GM18517 (cell line): Measurements from ENCODE around the gene LRRK1.

Experiments
- ATAC-seq: cut with Tn5 transposase; IDR thresholded peaks from one replicate; pipeline ENCODE4 v1.9.1; 2021; ENCODE audit warnings: mild to moderate bottlenecking, moderate library complexity; ENCODE audit not compliant: unreplicated experiment

LRRK1 gene

GRCh38 chr15:101001796-101002195 lies 82.6 kb downstream of the LRRK1 start:
- no peak for ATAC-seq

- ATAC-seq: no peak
Observed at GRCh38 chr15:101003081-101003480, 83.9 kb downstream of the LRRK1 start.

DNA sequence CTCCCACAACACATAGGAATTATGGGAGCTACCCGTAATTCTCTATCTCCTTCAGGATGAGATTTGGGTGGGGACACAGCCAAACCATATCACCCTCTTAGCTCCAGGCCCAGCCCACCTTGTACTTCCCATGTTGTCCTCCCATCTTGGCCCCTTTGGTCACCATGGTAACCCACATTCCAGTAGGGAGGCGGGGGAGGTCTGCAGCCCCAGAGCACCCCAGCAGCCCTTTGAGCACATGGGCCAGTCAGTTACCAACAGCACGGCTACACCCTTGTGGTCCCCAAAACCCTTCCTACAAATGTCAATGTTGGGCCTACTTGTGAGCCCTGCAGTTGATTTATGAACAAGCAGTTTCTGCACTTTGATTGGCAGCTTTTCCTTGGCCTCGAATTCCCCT lies 84.5 kb downstream of the LRRK1 start:
- ATAC-seq: no peak

DNA sequence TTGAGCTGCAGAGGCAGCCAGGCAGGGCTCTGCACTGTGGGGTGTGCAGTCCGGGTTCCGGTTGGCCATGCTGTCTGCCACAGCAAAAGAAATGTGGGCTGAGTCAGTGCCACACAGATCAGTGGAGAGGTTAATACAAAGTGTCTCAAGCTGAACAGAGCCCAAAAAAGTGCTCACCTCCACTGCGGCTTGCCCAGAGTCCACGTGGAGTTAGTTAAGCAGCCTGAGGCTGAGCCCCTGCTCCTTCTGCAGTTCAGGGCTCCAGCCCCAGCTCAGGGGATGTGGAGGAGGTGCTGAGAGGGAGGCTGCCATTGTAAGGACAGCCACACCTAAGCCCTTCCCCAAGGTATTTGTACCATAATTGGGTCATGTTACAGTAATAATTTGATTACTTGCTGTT lies 85.3 kb downstream of the LRRK1 start:
- ATAC-seq: no peak

- ATAC-seq: no peak
Observed at GRCh38 chr15:101004986-101005747, 86.0 kb downstream of the LRRK1 start.

- ATAC-seq: no peak
Observed at GRCh38 chr15:101006931-101007691, 88.0 kb downstream of the LRRK1 start.

- peak; percentile 75 for ATAC-seq
Observed at GRCh38 chr15:101008158-101009139, 89.3 kb downstream of the LRRK1 start.

DNA sequence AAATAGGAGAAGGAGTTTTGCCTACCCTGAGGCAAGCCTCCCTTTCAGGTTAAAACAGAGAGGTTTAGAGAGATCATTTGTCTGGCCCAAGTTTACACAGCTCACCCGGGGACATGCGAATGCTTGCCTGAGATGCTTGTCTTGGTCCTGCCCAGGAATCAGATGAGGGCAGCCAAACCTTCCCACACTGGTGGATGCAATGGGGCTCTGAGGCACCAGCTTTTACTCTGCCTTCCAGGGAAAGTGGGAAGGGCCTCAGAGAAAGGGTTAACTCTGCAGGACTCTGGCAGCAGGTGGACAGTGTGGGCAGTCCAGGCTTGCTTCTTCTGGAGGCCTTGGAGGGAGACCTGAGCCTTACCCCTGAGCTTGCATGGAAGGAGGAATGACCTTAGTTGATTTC lies 90.0 kb downstream of the LRRK1 start:
- ATAC-seq: no peak

GRCh38 chr15:101010781-101011180 lies 91.6 kb downstream of the LRRK1 start:
- ATAC-seq: no peak

DNA sequence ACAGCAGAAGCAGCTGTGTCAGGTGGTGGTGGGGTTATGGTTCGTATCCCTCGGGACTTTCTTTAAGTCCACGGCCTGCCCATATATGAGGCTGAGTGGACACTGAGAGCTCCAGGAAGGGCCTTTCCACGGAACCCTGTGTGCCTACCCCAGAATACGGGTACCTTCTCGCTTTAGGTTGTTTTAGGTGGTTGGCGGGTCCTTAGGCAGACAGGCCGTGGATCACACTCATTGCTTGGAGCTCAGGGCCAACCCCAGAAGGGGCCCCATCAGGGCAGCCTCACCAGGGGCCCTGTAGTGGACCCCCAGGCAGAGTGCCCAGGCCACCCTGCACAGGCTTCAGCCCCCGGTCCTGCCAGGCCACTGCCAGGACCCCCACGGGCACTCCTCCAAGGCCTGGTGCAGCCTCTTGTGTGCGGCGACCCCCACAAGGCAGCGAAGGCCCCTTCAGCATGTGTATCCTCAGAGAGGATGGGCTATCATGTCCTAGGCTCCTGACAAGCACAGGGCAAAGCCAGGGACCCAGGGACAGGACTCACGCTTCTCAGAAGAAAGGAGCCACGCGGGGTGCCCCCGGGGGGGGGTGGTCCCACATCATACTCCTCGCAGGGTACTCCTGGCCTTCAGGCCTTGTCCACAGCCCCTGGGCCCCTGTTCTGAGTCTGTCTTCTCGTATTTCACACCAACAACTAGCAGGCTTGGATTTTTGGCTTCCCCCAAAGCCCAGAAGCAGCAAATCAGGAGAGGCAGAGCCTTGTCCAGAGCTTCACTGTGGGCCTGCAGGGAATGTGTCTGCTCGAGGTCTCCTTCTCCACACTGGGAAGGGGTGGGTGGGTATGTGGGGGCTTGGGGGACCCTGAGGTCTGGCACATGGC lies 93.4 kb downstream of the LRRK1 start:
- ATAC-seq: no peak

- ATAC-seq: no peak
Observed at GRCh38 chr15:101013201-101013550, 94.0 kb downstream of the LRRK1 start.

DNA sequence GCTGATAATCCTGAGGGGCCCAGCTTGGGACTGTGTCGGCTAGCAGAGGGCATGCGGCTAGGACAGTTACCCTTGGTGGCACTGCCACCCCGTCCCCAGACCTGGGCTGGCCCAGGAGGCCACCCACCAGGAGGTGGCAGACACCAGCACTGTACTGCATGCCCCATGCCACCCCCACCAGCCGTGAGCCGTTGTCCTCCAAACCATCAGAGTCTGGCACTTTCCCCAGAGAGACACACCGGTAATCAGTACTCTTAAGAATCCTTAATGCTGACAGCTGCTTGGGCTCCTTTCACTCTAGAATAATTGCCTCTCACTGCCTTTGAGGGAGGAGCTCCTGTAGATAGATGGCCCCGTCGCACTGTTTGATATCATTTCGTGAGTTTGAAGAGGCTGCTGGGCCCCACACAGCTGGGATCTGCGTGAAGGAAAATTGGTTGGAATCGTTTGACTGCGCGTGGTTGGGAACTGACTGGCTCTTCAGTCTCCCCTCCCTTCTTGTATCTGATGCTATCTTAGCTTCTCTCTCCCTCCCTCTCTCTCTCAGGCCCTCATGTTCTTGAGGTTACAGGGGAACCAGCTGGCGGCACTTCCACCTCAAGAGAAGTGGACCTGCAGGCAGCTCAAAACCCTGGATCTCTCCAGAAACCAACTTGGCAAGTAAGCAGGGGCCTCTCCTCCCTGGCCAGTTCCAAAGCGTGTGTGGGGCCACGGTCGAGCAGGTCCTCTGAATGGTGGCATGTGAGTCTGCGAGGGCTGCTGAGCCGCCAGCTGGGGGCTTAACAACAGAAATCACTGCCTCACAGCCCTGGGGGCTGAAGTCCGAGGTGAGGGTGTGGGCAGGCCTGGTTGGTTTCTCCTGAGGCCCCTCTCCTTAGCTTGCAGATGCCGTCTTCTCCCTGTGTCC lies 94.9 kb downstream of the LRRK1 start:
- ATAC-seq: no peak

GRCh38 chr15:101014921-101015841 lies 96.0 kb downstream of the LRRK1 start:
- ATAC-seq: no peak

GRCh38 chr15:101016581-101016980 lies 97.4 kb downstream of the LRRK1 start:
- ATAC-seq: no peak

- no peak for ATAC-seq
Observed at GRCh38 chr15:101017093-101017754, 98.1 kb downstream of the LRRK1 start.

- no peak for ATAC-seq
Observed at GRCh38 chr15:101018016-101018415, 98.9 kb downstream of the LRRK1 start.

- ATAC-seq: no peak
Observed at GRCh38 chr15:101018450-101018849, 99.3 kb downstream of the LRRK1 start.
